IPS-15b (cell line): ENCODE measurements around the gene LATS1.
"Not testable (repeated sequence)": the region's sequence is repeated elsewhere in the genome, so short reads cannot be mapped to it uniquely, and the experiment has no call there.

ENCODE experiments used
- H3K27me3 ChIP-seq: one replicate; pipeline ENCODE4 v1.6.1; 2013; ENCODE audit warnings: low read length; ENCODE audit not compliant: control insufficient read depth, insufficient read depth
- H3K36me3 ChIP-seq: one replicate; pipeline ENCODE4 v1.6.1; 2013; ENCODE audit warnings: low read length; ENCODE audit not compliant: control insufficient read depth, insufficient read depth
- H3K4me1 ChIP-seq: one replicate; pipeline ENCODE4 v1.6.1; 2013; ENCODE audit warnings: mild to moderate bottlenecking, low read length; ENCODE audit not compliant: control insufficient read depth, insufficient read depth
- H3K4me3 ChIP-seq: one replicate; pipeline ENCODE4 v1.5.1; 2013; ENCODE audit warnings: low read depth, low read length
- H3K9ac ChIP-seq: one replicate; pipeline ENCODE4 v1.6.1; 2013; ENCODE audit warnings: low read depth, mild to moderate bottlenecking, low read length
- H3K9me3 ChIP-seq: one replicate; pipeline ENCODE4 v1.6.1; 2013; ENCODE audit warnings: mild to moderate bottlenecking, low read length; ENCODE audit not compliant: control insufficient read depth, insufficient read depth

LATS1 gene

DNA sequence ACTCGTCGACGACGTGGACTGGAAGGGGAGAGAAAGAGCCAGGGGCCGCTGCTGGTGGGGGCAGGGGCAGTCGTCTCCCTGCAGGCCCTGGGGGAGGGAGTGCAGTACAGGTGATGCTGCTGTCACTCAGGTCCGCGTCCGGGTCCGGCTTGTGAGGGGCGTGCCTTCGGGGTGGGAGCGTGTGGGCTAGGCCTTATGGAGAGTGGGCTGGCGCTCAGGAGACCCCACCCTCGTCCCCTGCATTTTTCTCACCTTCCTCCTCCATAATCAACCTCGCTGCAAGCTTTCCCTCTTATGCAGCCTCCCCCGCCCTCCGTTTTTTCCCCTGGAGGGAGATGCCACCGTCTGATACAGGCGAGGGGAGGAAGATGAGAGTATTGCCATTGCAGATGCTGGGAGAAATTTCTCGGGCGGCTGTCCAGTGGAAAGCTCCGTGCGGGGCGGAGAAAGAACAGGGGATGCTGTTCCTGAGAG, 32.3 kb upstream of the LATS1 start:
- H3K9ac ChIP-seq, result peak overlapping the region; percentile 89
- no peaks in the 10 kb centered on the region for H3K9me3 ChIP-seq
- H3K36me3 ChIP-seq, result no peaks in the 10 kb centered on the region
- H3K4me1 ChIP-seq, result peaks cover 5% of the 10 kb centered on the region
- H3K4me3 ChIP-seq, result peak overlapping the region; percentile 98
- no peaks in the 10 kb centered on the region for H3K27me3 ChIP-seq

DNA sequence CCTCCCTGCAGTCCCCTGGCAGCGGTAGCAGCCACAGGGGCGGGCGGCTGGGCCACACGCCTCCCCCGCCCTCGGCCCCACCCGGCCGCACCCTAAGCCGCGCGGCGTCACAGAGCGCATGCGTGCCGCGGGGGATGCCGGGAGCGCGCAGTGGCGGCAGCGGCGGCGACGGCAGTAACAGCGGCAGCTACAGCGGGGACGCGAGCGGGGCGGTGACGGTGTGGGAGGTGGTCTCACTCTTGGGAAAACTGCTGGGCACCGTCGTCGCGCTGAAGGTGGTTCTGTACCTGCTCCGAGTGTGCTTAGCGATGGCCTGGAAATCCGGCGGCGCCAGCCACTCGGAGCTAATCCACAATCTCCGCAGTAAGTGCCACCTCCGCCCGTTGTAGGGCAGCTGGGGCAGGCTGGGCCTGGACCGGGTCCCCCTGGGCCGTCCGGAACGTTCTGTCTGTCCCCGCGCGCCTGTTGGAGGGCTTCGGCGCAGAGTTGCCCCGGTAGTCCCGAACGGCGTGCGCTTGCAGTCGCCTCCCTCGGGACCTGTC, 31.8 kb upstream of the LATS1 start, which contains the start of gene PCMT1:
TSS of gene PCMT1 (plus strand) at position 148 of the 542 bp plus-strand sequence. CDS start at position 309, 161 bp downstream.
- peak within 1 kb of the TSS; percentile 89 for H3K9ac ChIP-seq
- no peaks in the 10 kb centered on the region for H3K27me3 ChIP-seq
- peaks cover 5% of the 10 kb centered on the region for H3K4me1 ChIP-seq
- no peaks in the 10 kb centered on the region for H3K36me3 ChIP-seq
- peak within 1 kb of the TSS; percentile 98 for H3K4me3 ChIP-seq
- H3K9me3 ChIP-seq, result no peaks in the 10 kb centered on the region

DNA sequence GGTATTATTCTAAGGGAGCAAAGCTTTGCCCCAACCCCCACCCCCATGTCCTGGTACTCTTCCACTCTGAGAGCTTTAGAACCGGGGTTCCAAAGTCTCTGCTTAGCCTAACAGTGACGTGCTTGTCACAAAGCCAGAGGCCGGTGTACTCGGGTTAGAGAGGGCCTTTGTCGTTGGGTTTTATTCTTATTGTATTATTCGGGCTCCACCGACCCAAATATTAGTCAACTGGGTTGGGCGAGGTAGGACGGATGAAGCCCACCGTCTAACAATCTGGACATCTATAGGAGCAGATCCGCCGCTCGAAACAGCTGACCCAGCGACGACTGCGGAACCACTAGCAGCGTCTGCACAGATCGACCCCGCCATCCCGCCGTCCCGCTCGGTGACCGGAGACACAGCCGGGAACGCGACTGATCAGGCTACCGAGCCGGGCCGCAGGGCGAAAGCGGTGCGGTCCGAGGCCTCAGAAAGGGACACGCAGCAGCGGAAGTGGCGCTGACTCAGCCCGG, 31.2 kb upstream of the LATS1 start:
- H3K36me3 ChIP-seq, H3K4me1 ChIP-seq, H3K27me3 ChIP-seq, H3K9me3 ChIP-seq: not testable (repeated sequence)
- peak overlapping the region; percentile 98 for H3K4me3 ChIP-seq
- H3K9ac ChIP-seq, result peak overlapping the region; percentile 89

DNA sequence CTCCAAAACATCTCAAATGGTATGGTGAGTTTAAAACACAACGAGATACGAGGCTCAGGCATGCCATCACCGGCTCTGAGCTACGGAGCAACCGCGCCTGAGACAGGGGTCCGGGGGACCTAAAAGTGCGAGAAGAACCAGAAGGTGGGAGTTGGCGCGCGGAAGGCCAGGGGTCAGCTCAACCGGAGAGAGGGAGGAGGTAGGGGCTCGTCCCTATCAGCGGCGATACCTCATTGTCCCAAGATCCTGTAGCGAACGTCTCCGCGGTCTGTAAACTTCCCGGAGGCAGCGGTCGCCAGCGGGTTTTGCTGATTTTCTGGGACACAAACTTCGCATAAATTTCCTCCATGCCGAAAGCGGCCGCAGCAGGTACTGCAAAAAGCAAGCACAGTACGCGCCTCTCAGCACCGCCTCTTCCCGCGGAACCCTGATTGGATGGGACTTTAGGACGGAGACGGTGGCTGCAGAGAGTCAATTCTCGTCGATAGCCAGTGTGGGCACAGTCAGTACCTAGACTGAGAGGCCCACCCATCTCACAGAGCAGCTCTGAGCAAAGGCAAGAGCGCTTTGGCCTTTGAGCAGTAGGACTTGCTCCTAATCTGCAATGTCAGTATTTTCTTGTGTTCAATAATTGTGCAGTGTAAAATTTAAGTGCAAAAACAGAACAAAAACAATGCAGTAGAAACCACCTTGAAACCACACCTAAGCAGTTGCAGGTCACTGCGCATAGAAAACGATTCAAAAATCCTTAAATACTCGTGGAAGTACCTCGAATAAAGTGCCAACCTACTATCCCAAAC, 28.4 kb upstream of the LATS1 start, which contains the start of gene NUP43:
TSS of gene NUP43 (minus strand) at position 383 of the 800 bp plus-strand sequence. CDS start at position 349, 34 bp downstream.
- peak within 1 kb of the TSS; percentile 89 for H3K4me3 ChIP-seq
- H3K4me1 ChIP-seq, result peaks cover 3% of the 10 kb centered on the region
- no peaks in the 10 kb centered on the region for H3K9me3 ChIP-seq
- H3K36me3 ChIP-seq, result peaks cover 10% of the 10 kb centered on the region
- H3K9ac ChIP-seq, result peak within 1 kb of the TSS; percentile 57
- no peaks in the 10 kb centered on the region for H3K27me3 ChIP-seq

DNA sequence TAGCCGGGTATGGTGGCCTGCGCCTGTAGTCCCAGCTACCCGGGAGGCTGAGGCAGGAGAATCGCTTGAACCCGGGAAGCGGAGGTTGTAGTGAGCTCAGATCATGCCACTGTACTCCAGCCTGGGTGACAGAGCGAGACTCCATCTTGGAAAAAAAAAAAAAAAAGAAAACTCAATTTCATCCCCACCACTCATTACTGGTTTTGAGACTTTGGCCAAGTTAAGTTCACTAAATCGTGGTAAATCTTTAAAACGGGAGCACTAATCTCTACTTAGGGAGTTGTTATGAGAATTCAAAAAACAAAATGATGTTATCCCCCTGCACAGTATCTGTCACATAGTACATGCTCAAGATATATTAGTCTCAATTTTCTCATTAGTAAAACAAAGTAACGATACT, 27.4 kb upstream of the LATS1 start:
- H3K9ac ChIP-seq, result peak overlapping the region; percentile 57
- peaks cover 13% of the 10 kb centered on the region for H3K36me3 ChIP-seq
- H3K4me1 ChIP-seq, H3K9me3 ChIP-seq, H3K27me3 ChIP-seq: not testable (repeated sequence)
- H3K4me3 ChIP-seq, result peak overlapping the region; percentile 89

DNA sequence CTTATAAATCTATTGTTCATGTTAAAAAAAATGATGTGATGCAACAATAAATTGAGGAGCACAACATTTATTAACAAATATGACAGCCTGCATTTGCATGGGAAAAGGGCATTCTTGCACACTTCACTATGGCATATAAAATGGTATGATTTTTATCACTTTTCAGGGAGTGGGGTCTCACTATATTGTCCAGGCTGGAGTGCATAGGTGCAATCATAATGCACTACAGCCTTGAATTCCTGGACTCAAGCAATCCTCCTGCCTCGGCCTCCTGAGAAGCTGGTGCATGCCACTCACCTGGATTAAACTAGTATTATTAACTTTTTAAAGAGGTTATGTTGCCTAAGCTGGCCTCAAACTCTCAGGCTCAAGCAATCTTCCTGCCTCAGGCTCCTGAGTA, 17.0 kb upstream of the LATS1 start:
- Histone ChIP-seq H3K27me3 (no peaks in the 10 kb centered on the region), H3K36me3 (peaks cover 19% of the 10 kb centered on the region), H3K9me3 (no peaks in the 10 kb centered on the region), H3K4me3 (no peak overlapping the region), H3K9ac (no peak overlapping the region), H3K4me1 (no peaks in the 10 kb centered on the region)

DNA sequence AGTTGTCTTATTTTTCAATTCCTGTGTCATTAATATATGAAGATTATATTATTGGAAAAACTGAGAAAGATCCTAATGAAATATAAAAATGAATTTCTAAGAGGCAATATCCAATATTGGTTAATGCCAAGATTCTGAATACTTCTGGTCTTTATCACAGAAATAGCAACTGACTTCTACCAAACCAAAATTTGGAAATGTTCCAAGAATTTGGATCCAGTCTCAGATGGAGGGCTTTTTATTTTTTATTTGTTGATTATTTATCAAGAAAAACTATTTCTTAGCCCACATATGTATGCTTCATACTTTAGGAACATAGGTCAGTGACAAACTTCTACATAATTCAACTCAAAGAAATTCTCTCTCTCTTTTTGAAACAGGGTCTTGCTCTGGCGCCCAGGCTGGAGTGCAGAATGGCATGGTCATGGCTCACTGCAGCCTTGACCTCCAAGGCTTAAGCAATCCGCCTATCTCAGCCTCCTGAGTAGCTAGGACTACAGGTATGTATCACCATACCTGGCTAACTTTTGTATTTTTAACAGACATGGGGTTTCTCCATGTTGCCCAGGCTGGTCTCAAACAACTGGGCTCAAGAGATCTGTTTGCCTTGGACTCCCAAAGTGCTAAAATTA, 15.3 kb upstream of the LATS1 start:
- Histone ChIP-seq H3K9ac (no peak overlapping the region), H3K4me1 (no peaks in the 10 kb centered on the region), H3K4me3 (no peak overlapping the region), H3K36me3 (peaks cover 27% of the 10 kb centered on the region), H3K9me3 (no peaks in the 10 kb centered on the region), H3K27me3 (no peaks in the 10 kb centered on the region)

DNA sequence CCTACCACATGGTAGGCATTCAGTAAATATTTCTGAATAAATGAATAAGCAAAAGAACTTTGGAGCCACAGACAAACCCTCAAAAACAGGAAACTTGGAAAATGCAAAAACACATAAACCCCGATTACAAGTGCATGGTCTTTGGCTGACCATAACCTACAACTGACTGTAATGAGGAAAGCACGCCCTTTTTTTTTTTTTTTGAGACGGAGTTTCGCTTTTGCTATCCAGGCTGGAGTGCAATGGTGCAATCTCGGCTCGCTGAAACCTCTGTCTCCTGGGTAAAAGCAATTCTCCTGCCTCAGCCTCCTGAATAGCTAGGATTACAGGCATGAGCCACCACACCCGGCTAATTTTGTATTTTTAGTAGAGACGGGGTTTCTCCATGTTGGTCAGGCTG, 11.9 kb upstream of the LATS1 start:
- H3K9ac ChIP-seq, result no peak overlapping the region
- H3K27me3 ChIP-seq, result no peaks in the 10 kb centered on the region
- H3K9me3 ChIP-seq, result no peaks in the 10 kb centered on the region
- H3K4me1 ChIP-seq, result no peaks in the 10 kb centered on the region
- H3K36me3 ChIP-seq, result peaks cover 23% of the 10 kb centered on the region
- H3K4me3 ChIP-seq, result no peak overlapping the region

DNA sequence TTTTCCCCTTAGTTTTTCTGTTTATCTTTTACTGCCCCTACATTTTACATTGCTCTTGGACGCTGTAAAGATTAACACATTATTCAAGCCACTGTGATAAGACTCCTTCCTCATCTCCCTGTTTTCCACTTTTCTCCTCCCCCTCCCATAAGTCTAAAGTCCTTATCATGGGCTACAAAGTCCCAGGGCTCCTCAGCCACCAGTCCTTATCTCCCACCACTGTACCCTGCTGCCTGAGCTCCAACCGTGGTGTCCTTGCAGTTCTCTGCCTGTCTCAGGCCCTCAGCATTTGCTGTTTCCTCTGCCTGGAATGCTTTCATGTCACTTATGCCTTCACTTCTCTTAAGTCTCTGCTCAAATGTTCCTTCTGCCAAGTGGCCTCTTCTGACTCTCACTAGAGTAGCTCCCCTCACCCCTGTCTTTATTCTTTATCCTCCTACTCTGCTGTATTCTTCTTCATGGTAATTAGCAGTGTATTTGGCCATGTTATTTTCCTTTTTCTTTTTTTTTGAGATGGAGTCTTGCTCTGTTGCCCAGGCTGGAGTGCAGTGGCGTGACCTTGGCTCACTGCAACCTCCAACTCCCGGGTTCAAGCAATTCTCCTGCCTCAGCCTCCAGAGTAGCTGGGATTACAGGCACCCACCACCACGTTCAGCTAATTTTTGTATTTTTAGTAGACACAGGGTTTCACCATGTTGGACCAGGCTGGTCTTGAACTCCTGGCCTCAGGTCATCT, 10.8 kb upstream of the LATS1 start:
- Histone ChIP-seq H3K4me3 (no peak overlapping the region), H3K27me3 (no peaks in the 10 kb centered on the region), H3K9me3 (no peaks in the 10 kb centered on the region), H3K9ac (no peak overlapping the region), H3K4me1 (no peaks in the 10 kb centered on the region), H3K36me3 (peaks cover 22% of the 10 kb centered on the region)

DNA sequence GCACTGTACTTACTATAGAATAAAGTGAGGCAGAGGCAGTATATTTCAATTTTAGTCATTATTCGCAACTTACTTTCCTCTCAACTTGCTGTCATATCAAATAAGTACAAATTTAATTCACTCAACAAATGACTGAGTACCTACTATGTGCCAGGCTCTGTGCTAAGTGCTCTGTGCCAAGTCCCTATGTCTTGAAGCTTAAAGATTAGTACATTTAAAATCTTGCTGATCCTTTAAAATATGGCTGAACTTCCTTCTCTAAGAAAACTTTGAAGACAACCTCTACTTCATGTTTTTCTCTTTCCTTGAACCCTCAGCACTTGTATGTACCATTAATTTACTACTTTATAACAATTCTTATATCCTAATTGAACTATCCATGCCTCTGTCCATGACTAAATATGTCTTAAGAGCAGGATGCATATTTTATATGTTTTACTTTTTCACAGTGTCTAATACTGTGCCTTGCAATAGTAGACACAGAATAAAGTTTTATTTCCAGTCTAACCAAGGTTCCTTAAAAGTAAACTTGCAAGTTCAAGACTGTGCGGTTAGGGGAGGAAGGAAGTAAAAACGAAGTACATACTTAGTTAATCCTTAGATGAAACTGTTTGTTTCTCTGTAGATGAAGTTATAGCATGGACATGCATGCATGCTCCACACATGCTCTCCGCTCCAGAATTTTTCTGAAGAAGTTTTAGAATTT, 10.0 kb upstream of the LATS1 start:
- Histone ChIP-seq H3K9ac (no peak overlapping the region), H3K9me3 (no peaks in the 10 kb centered on the region), H3K4me1 (no peaks in the 10 kb centered on the region), H3K4me3 (no peak overlapping the region), H3K27me3 (no peaks in the 10 kb centered on the region), H3K36me3 (peaks cover 16% of the 10 kb centered on the region)

DNA sequence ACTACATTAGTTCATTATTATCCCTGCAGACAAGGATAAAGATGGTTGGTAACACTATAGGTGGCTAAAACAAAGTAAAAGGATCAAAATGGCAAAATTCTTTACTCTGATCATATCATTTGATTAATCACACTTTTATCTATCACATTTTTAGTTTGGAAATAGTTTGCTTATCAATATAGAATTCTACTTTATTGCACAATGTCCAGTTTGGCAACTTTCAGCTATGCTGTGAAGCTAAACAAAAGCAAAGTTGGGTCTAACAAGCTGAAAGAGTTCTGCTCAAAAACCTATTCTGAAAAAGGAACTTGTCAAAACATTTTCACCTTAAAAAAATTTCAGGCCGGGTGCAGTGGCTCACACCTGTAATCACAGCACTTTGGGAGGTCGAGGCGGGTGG, 7.9 kb upstream of the LATS1 start:
- no peak overlapping the region for H3K9ac ChIP-seq
- H3K9me3 ChIP-seq, result no peaks in the 10 kb centered on the region
- no peaks in the 10 kb centered on the region for H3K27me3 ChIP-seq
- no peaks in the 10 kb centered on the region for H3K4me1 ChIP-seq
- H3K4me3 ChIP-seq, result no peak overlapping the region
- peaks cover 14% of the 10 kb centered on the region for H3K36me3 ChIP-seq
